ENCODE results near the gene BMP2K. TPM values are rescaled to one million over a fixed set of nuclear protein-coding genes. Genes with fewer than 3 reads are reported as not detected.

Gene BMP2K
- total and polyA plus RNA-seq, 4 donors, result 4.4 to 138 (median 19.3) TPM

DNA sequence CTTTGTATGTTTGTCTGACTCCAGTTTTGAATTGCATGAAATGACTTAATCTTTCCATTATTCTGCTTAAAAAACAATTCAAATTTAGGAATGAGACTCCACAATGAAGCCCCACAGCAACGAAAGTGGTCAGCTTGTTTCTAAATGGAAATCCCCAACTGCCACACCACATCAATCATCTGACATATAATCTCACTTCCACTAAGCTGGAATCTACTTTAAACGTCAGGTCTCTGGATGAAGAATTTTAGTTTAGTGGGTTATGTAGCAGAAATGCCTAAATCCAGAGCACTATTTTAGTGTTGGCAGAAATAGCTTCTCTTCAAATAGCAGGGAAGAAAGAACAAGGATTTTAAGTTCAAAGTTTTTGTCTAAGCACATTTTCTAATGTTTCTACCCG lies 1.7 kb upstream of the BMP2K start:
- no peak for DNase-seq (ENCODE audit: low spot score)
- H3K36me3 ChIP-seq (ENCODE audit: control insufficient read depth in 4 of 4, insufficient read depth in 3 of 4, low read depth in 1 of 4, low read length in 3 of 4), result no peaks in the 10 kb centered on the region
- peaks cover 2 to 27% (median 12%) of the 10 kb centered on the region in 4 donors for H3K4me1 ChIP-seq (ENCODE audit: control insufficient read depth in 4 of 4, insufficient read depth in 4 of 4, low read length in 3 of 4)
- TF ChIP-seq RAD21 (IDR thresholded peaks at IDR 0.05) (no peak), NR2F2 (IDR thresholded peaks at IDR 0.05) (no peak), JUND (IDR thresholded peaks at IDR 0.05) (no peak), ATF3 (IDR thresholded peaks at IDR 0.05) (no peak), TAF1 (conservative IDR thresholded peaks at IDR 0.05) (no peak), YY1 (IDR thresholded peaks at IDR 0.05) (no peak), FOXA1 (IDR thresholded peaks at IDR 0.05) (no peak), HNF4G (IDR thresholded peaks at IDR 0.05) (no peak)
- TF ChIP-seq, protein P1, sequence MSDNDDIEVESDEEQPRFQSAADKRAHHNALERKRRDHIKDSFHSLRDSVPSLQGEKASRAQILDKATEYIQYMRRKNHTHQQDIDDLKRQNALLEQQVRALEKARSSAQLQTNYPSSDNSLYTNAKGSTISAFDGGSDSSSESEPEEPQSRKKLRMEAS (IDR thresholded peaks at IDR 0.05), result no peak
- peak overlapping the region; percentile 96 to 100 for H3K27ac ChIP-seq (ENCODE audit: low read depth in 1 of 2, low read length in 2 of 2)
- H3K9ac ChIP-seq (ENCODE audit: low read depth in 1 of 2, low read length in 2 of 2), result peak overlapping the region in 1 of 2 donors; percentile 96
- no peak overlapping the region for H3K4me3 ChIP-seq (ENCODE audit: low read depth in 1 of 3, low read length in 3 of 3)
- H3K27me3 ChIP-seq (ENCODE audit: control insufficient read depth in 4 of 4, insufficient read depth in 4 of 4, low read length in 3 of 4), result no peaks in the 10 kb centered on the region
- WGBS, result 70% methylated on average over 3 of the region's 3 CpGs
- H3K9me3 ChIP-seq (ENCODE audit: control insufficient read depth in 4 of 4, low read length in 3 of 4), result no peaks in the 10 kb centered on the region

DNA sequence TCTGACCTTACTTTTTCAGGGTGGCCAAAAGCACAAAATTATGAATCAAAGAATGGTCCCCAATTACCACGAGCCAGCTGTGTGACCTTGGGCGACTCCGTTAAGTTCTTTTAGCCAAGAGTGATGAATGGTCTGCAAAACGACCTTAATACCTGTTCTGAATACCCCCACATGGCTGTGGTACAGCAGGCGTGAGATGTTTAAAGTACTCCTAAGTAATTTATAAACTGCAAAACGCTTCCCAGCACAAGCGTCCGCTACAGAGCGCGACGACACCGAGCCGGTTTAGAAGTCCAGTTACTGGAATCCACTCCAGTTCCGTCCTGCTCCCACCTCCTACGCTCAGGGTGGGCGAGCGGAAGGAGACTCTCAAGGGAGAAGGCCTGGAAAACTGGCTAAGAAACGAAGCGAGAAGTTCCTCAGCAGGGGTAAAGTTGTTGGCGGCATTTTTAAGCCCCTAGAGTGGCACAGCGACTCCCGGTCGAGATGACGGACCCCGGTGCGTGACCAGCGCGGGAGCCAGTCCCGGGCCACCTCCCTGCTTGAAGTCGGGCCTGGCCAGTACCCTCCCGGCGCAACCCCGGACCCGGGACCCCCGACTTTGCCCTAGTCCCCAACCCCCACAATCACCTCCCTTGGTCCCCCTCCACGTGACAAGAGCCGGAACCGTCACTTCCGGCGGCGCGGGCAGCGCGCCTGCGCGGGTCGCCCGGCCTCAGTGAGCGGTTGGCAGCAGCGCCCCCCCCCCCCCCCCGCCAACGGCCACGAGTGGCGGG lies 659 bp upstream of the BMP2K start:
- peaks cover 2 to 35% (median 12%) of the 10 kb centered on the region in 4 donors for H3K4me1 ChIP-seq (ENCODE audit: control insufficient read depth in 4 of 4, insufficient read depth in 4 of 4, low read length in 3 of 4)
- peak; percentile 89 for DNase-seq (ENCODE audit: low spot score)
- H3K27me3 ChIP-seq (ENCODE audit: control insufficient read depth in 4 of 4, insufficient read depth in 4 of 4, low read length in 3 of 4), result no peaks in the 10 kb centered on the region
- H3K9ac ChIP-seq (ENCODE audit: low read depth in 1 of 2, low read length in 2 of 2), result peak overlapping the region; percentile 92 to 96
- no peaks in the 10 kb centered on the region for H3K9me3 ChIP-seq (ENCODE audit: control insufficient read depth in 4 of 4, low read length in 3 of 4)
- no peaks in the 10 kb centered on the region for H3K36me3 ChIP-seq (ENCODE audit: control insufficient read depth in 4 of 4, insufficient read depth in 3 of 4, low read depth in 1 of 4, low read length in 3 of 4)
- peak overlapping the region; percentile 96 to 100 for H3K27ac ChIP-seq (ENCODE audit: low read depth in 1 of 2, low read length in 2 of 2)
- H3K4me3 ChIP-seq (ENCODE audit: low read depth in 1 of 3, low read length in 3 of 3), result peak overlapping the region; percentile 74 to 100 (median 80)
- TF ChIP-seq FOXA1 (IDR thresholded peaks at IDR 0.05) (no peak), HNF4A (conservative IDR thresholded peaks at IDR 0.05) (no peak), RXRA (IDR thresholded peaks at IDR 0.05) (no peak), SP1 (IDR thresholded peaks at IDR 0.05) (no peak), REST (IDR thresholded peaks at IDR 0.05) (peak; percentile 35), RAD21 (IDR thresholded peaks at IDR 0.05) (peak in 1 of 2 donors; percentile 8), JUND (IDR thresholded peaks at IDR 0.05) (no peak), YY1 (IDR thresholded peaks at IDR 0.05) (peak; percentile 57), GABPA (IDR thresholded peaks at IDR 0.05 in 1 of 2, conservative IDR thresholded peaks at IDR 0.05 in 1 of 2) (peak; percentile 41 to 81)
- TF ChIP-seq, protein P2, sequence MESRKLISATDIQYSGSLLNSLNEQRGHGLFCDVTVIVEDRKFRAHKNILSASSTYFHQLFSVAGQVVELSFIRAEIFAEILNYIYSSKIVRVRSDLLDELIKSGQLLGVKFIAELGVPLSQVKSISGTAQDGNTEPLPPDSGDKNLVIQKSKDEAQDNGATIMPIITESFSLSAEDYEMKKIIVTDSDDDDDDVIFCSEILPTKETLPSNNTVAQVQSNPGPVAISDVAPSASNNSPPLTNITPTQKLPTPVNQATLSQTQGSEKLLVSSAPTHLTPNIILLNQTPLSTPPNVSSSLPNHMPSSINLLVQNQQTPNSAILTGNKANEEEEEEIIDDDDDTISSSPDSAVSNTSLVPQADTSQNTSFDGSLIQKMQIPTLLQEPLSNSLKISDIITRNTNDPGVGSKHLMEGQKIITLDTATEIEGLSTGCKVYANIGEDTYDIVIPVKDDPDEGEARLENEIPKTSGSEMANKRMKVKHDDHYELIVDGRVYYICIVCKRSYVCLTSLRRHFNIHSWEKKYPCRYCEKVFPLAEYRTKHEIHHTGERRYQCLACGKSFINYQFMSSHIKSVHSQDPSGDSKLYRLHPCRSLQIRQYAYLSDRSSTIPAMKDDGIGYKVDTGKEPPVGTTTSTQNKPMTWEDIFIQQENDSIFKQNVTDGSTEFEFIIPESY (IDR thresholded peaks at IDR 0.05), result no peak
- 3% methylated on average over 53 of the region's 54 CpGs for WGBS
